Endothelial cell of coronary artery (primary cell): ENCODE data around the gene PIAS1. TPM values are rescaled to one million over a fixed set of nuclear protein-coding genes. Genes with fewer than 3 reads are reported as not detected.

ENCODE experiments used
- total RNA-seq: library from RNA; depleted of rRNA; stranded (reverse); fragments of >200 nt; gene quantifications from 2 replicates; pipeline ENCODE4 v1.2.3, GENCODE V29; 2014

The PIAS1 gene
- 6.0 and 10.0 TPM in 2 replicates for total RNA-seq

DNA sequence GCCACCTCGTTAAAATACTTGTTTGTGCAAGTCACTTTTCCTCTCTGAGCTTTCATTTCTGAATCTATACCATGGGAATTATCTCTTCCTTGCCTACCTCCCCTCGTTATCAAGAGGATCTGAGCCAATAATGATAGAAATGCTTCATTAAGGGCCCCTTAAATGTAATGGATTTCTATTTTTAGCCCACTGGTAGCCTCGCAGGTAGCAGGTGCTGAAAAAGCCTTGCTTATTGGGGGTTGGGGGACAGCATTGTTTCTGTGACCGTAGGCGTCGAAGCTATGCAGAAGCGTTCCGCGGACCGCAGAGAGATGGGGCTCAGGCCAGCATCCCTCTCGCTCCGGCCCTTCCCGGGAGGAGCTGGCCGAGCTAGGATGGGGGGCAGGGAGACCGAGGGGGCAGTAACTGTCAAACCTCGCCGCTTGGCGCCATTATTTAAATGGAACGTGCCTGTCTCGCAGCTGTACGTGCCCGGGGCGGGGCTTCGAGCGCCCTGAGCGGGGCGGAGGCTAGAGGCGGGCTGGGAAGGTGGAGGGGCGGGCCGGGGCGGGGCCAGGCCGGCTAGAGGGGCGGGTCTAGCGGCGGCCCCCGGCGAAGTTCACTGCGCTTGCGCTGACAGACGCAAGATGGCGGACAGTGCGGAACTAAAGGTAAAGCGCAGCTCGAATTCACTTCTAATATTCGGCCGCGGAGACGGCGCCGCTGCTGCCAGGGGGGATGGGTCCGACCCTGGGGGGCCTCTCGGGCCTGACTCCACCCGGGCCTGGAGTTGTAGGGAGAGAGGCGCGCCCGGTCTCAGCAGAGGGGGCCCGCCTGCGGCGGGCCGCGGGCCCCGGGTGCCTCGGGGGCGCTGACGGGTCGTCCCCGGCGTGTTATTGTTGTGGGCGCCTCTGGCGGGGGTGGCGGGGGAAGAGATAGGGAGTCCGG is at the start of gene PIAS1:
Gene PIAS1 (plus strand): TSS at position 615 of the 927 bp plus-strand sequence. CDS start 12 bp downstream, at position 627.

GRCh38 chr15:68204776-68205557 is 150.9 kb downstream of the PIAS1 start, which contains the start of gene CALML4:
TSS of gene CALML4 (minus strand) at chr15:68205332. CDS start at chr15:68205247, 85 bp downstream.

GRCh38 chr15:68229386-68230156 is 175.5 kb downstream of the PIAS1 start, which contains the start of gene CLN6:
TSS of gene CLN6 (minus strand) at chr15:68229728. CDS start at chr15:68229584, 144 bp downstream.

Other genes starting within 250 kb of the PIAS1 start
- under 0.01 and 0.09 TPM in 2 replicates for gene SKOR1, start 228.8 kb upstream of the PIAS1 start, total RNA-seq
- not detected in 2 replicates for gene RNU6-1, start 214.3 kb upstream of the PIAS1 start, total RNA-seq
- gene CALML4, start 151.0 kb downstream of the PIAS1 start, total RNA-seq = 3.0 TPM in 2 replicates
- gene CLN6, start 175.4 kb downstream of the PIAS1 start, total RNA-seq = 10.4 and 11.1 TPM in 2 replicates
- 43.6 and 54.9 TPM in 2 replicates for gene FEM1B, start 223.4 kb downstream of the PIAS1 start, total RNA-seq